ENCODE results near the gene UCK1. TPM values are rescaled to one million over a fixed set of nuclear protein-coding genes. Genes with fewer than 3 reads are reported as not detected.

The UCK1 gene
- polyA plus RNA-seq, 3 donors, result 15.9 to 19.9 (median 16.3) TPM

- H3K36me3 Mint-ChIP-seq, result peaks cover 88 to 100% of the 10 kb centered on the region in 2 donors
- Histone ChIP-seq H3K79me2 (ENCODE audit: insufficient read depth, low read length) (no peaks in the 10 kb centered on the region), H2AFZ (ENCODE audit: insufficient read depth, low read depth, low read length, poor library complexity, severe bottlenecking) (no peak overlapping the region), H4K20me1 (ENCODE audit: insufficient read depth, low read length) (peaks cover 70% of the 10 kb centered on the region), H3K9ac (ENCODE audit: insufficient read depth, low read length, poor library complexity, severe bottlenecking) (no peak overlapping the region), H3K36me3 (replicated peaks in 1 of 2; ENCODE audit: control insufficient read depth in 1 of 2, insufficient read depth in 2 of 2, low read length in 2 of 2) (peaks cover 93 to 98% of the 10 kb centered on the region in 2 donors), H3K4me3 (replicated peaks in 1 of 3; ENCODE audit: low read depth in 2 of 3, low read length in 3 of 3) (no peak overlapping the region), H3K4me2 (replicated peaks; ENCODE audit: extremely low read depth, low read length, poor library complexity, severe bottlenecking) (no peak overlapping the region), H3K9me3 (replicated peaks in 1 of 2; ENCODE audit: control insufficient read depth in 1 of 2, insufficient read depth in 1 of 2, low read length in 2 of 2) (no peaks in the 10 kb centered on the region), H3K27me3 (ENCODE audit: control insufficient read depth in 2 of 2, insufficient read depth in 2 of 2, low read length in 2 of 2) (no peaks in the 10 kb centered on the region), H3K4me1 (ENCODE audit: control insufficient read depth in 1 of 2, insufficient read depth in 2 of 2, low read length in 2 of 2) (no peaks in the 10 kb centered on the region), H3K27ac (ENCODE audit: low read depth in 1 of 2, low read length in 2 of 2) (no peak overlapping the region)
- peaks cover 0 to 1% (median 0%) of the 10 kb centered on the region in 3 donors for H3K27me3 Mint-ChIP-seq (ENCODE audit: low read depth in 3 of 3)
- no peak overlapping the region for H3K4me3 Mint-ChIP-seq
- intact Hi-C loops (cut with micrococcal nuclease), result no loop called here
- TF ChIP-seq, protein P1, sequence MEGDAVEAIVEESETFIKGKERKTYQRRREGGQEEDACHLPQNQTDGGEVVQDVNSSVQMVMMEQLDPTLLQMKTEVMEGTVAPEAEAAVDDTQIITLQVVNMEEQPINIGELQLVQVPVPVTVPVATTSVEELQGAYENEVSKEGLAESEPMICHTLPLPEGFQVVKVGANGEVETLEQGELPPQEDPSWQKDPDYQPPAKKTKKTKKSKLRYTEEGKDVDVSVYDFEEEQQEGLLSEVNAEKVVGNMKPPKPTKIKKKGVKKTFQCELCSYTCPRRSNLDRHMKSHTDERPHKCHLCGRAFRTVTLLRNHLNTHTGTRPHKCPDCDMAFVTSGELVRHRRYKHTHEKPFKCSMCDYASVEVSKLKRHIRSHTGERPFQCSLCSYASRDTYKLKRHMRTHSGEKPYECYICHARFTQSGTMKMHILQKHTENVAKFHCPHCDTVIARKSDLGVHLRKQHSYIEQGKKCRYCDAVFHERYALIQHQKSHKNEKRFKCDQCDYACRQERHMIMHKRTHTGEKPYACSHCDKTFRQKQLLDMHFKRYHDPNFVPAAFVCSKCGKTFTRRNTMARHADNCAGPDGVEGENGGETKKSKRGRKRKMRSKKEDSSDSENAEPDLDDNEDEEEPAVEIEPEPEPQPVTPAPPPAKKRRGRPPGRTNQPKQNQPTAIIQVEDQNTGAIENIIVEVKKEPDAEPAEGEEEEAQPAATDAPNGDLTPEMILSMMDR (IDR thresholded peaks at IDR 0.05), result no peak
- no peaks in the 10 kb centered on the region for H3K4me1 Mint-ChIP-seq
- peak overlapping the region in 1 of 7 donors; percentile 15 for H3K27ac Mint-ChIP-seq
- no peaks in the 10 kb centered on the region for H3K9me3 Mint-ChIP-seq
- no peak for DNase-seq
- no CpG with 5 or more reads among the region's 1 CpG for WGBS (ENCODE audit: insufficient coverage)
These were observed 50.8 kb downstream of the UCK1 start for GRCh38 chr9:131480258-131480657.

DNA sequence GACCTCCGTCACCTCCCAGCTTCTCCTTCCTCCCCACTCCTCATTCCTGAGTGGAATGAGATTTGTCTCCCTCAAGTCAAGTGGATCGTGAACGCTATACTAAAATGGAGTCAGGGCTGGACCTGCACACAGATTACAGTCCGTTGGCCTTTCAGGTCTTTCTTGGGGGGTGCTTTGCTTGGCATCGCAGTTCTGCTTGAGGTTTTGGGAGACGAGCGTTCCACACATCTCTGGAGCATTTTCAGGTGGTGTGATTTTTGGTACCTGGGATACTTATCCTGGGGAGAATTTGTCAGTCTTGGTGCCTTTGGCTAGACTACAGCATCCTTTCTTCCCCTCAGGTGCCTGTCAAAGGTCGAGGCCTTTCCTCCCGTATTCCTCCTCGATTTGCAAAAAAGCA lies 52.2 kb downstream of the UCK1 start:
- Histone ChIP-seq H3K27ac (ENCODE audit: low read depth in 1 of 2, low read length in 2 of 2) (no peak overlapping the region), H3K9me3 (replicated peaks in 1 of 2; ENCODE audit: control insufficient read depth in 1 of 2, insufficient read depth in 1 of 2, low read length in 2 of 2) (no peaks in the 10 kb centered on the region), H3K4me2 (replicated peaks; ENCODE audit: extremely low read depth, low read length, poor library complexity, severe bottlenecking) (no peak overlapping the region), H3K79me2 (ENCODE audit: insufficient read depth, low read length) (no peaks in the 10 kb centered on the region), H2AFZ (ENCODE audit: insufficient read depth, low read depth, low read length, poor library complexity, severe bottlenecking) (no peak overlapping the region), H3K36me3 (replicated peaks in 1 of 2; ENCODE audit: control insufficient read depth in 1 of 2, insufficient read depth in 2 of 2, low read length in 2 of 2) (peaks cover 93 to 98% of the 10 kb centered on the region in 2 donors), H3K4me3 (replicated peaks in 1 of 3; ENCODE audit: low read depth in 2 of 3, low read length in 3 of 3) (no peak overlapping the region), H3K27me3 (ENCODE audit: control insufficient read depth in 2 of 2, insufficient read depth in 2 of 2, low read length in 2 of 2) (no peaks in the 10 kb centered on the region), H4K20me1 (ENCODE audit: insufficient read depth, low read length) (peaks cover 78% of the 10 kb centered on the region), H3K4me1 (ENCODE audit: control insufficient read depth in 1 of 2, insufficient read depth in 2 of 2, low read length in 2 of 2) (no peaks in the 10 kb centered on the region), H3K9ac (ENCODE audit: insufficient read depth, low read length, poor library complexity, severe bottlenecking) (no peak overlapping the region)
- no peaks in the 10 kb centered on the region for H3K9me3 Mint-ChIP-seq
- 98% methylated on average over 6 of the region's 10 CpGs for WGBS (ENCODE audit: insufficient coverage)
- no peak overlapping the region for H3K4me3 Mint-ChIP-seq
- no peak overlapping the region for H3K27ac Mint-ChIP-seq
- DNase-seq, result no peak
- peaks cover 0 to 1% (median 0%) of the 10 kb centered on the region in 3 donors for H3K27me3 Mint-ChIP-seq (ENCODE audit: low read depth in 3 of 3)
- TF ChIP-seq, protein P1 (IDR thresholded peaks at IDR 0.05), result no peak
- peaks cover 88 to 100% of the 10 kb centered on the region in 2 donors for H3K36me3 Mint-ChIP-seq
- intact Hi-C loops (cut with micrococcal nuclease), result loop anchor here in 1 of 2 donors (5.0 kb wide), 1 partner anchor 132 kb away; no protein-coding TSS in a partner anchor
- no peaks in the 10 kb centered on the region for H3K4me1 Mint-ChIP-seq

Data from CD14-positive monocyte (primary cell).